CD14-positive monocyte (primary cell): ENCODE measurements around the gene ADCY2. TPM values are rescaled to one million over a fixed set of nuclear protein-coding genes. Genes with fewer than 3 reads are reported as not detected.

ENCODE experiments used
- DNase-seq, 3 donors: peaks; one replicate each; pipeline ENCODE4 v3.0.0-alpha.2; 2011 to 2022
- H2AFZ ChIP-seq: 2 replicates; pipeline ENCODE4 v1.6.0; 2012; ENCODE audit warnings: mild to moderate bottlenecking, low read depth, low read length, inconsistent platforms; ENCODE audit not compliant: insufficient read depth, poor library complexity, severe bottlenecking
- H3K27ac ChIP-seq, 2 donors: 1 replicate in 1 of 2; 2 replicates in 1 of 2; pipeline ENCODE4 v1.5.1; 2012 to 2013; ENCODE audit warnings: low read length in 2 of 2, control low read depth in 1 of 2, inconsistent platforms in 1 of 2, low read depth in 1 of 2, mild to moderate bottlenecking in 1 of 2
- H3K27me3 ChIP-seq, 2 donors: one replicate each; pipeline versions ENCODE4 v1.6.0 to v1.6.1; 2011 to 2013; ENCODE audit warnings: low read length in 2 of 2; ENCODE audit not compliant: control insufficient read depth in 2 of 2, insufficient read depth in 2 of 2
- H3K36me3 ChIP-seq, 2 donors: replicated peaks in 1 of 2; 1 replicate in 1 of 2; 2 replicates in 1 of 2; pipeline versions ENCODE4 v1.5.1 to v1.6.1; 2012 to 2013; ENCODE audit warnings: low read length in 2 of 2, control low read depth in 1 of 2, inconsistent platforms in 1 of 2, mild to moderate bottlenecking in 1 of 2; ENCODE audit not compliant: insufficient read depth in 2 of 2, control insufficient read depth in 1 of 2
- H3K4me1 ChIP-seq, 2 donors: 1 replicate in 1 of 2; 2 replicates in 1 of 2; pipeline versions ENCODE4 v1.5.1 to v1.6.1; 2012 to 2013; ENCODE audit warnings: low read length in 2 of 2, control low read depth in 1 of 2, inconsistent platforms in 1 of 2, mild to moderate bottlenecking in 1 of 2, moderate library complexity in 1 of 2; ENCODE audit not compliant: insufficient read depth in 2 of 2, control insufficient read depth in 1 of 2
- H3K4me2 ChIP-seq: replicated peaks from 2 replicates; pipeline ENCODE3; 2012; ENCODE audit warnings: low read length, moderate library complexity, mild to moderate bottlenecking; ENCODE audit not compliant: poor library complexity, severe bottlenecking; ENCODE audit errors: extremely low read depth
- H3K4me3 ChIP-seq, 3 experiments: fragments of 200-600 bp in 1 of 3; sonication (generic) in 1 of 3; replicated peaks in 1 of 3; 1 replicate in 2 of 3; 2 replicates in 1 of 3; pipeline ENCODE4 v1.5.1; 2011 to 2013; ENCODE audit warnings: low read length in 3 of 3, mild to moderate bottlenecking in 3 of 3, control low read depth in 2 of 3, low read depth in 2 of 3, inconsistent platforms in 1 of 3, moderate library complexity in 1 of 3
- H3K79me2 ChIP-seq: 2 replicates; pipeline ENCODE4 v1.6.0; 2012; ENCODE audit warnings: mild to moderate bottlenecking, control low read depth, inconsistent platforms, low read length, moderate library complexity; ENCODE audit not compliant: insufficient read depth
- H3K9ac ChIP-seq: 2 replicates; pipeline ENCODE4 v1.6.0; 2017; ENCODE audit warnings: low read length, mild to moderate bottlenecking; ENCODE audit not compliant: insufficient read depth, poor library complexity, severe bottlenecking
- H3K9me3 ChIP-seq, 2 donors: replicated peaks in 1 of 2; 1 replicate in 1 of 2; 2 replicates in 1 of 2; pipeline versions ENCODE4 v1.5.1 to v1.6.1; 2012 to 2013; ENCODE audit warnings: low read length in 2 of 2, control low read depth in 1 of 2; ENCODE audit not compliant: control insufficient read depth in 1 of 2, insufficient read depth in 1 of 2
- H4K20me1 ChIP-seq: 2 replicates; pipeline ENCODE4 v1.6.0; 2012; ENCODE audit warnings: mild to moderate bottlenecking, low read length, control low read depth, moderate library complexity; ENCODE audit not compliant: insufficient read depth
- H3K27ac Mint-ChIP-seq, 7 donors: one replicate each; pipeline ENCODE4 v1.8.0; 2020; ENCODE audit warnings: mild to moderate bottlenecking in 7 of 7, mixed read lengths in 7 of 7, moderate library complexity in 6 of 7, inconsistent platforms in 2 of 7
- H3K27me3 Mint-ChIP-seq, 3 donors: one replicate each; pipeline ENCODE4 v1.8.0; 2021 to 2022; ENCODE audit warnings: low read depth in 3 of 3, mild to moderate bottlenecking in 3 of 3, mixed read lengths in 3 of 3, moderate library complexity in 3 of 3, inconsistent platforms in 1 of 3
- H3K36me3 Mint-ChIP-seq, 2 donors: one replicate each; pipeline ENCODE4 v1.8.0; 2020; ENCODE audit warnings: mixed read lengths in 2 of 2, inconsistent platforms in 1 of 2, mild to moderate bottlenecking in 1 of 2
- H3K4me1 Mint-ChIP-seq: one replicate; pipeline ENCODE4 v1.8.0; 2020; ENCODE audit warnings: mild to moderate bottlenecking, mixed read lengths
- H3K4me3 Mint-ChIP-seq, 2 donors: one replicate each; pipeline ENCODE4 v1.8.0; 2020; ENCODE audit warnings: mild to moderate bottlenecking in 2 of 2, mixed read lengths in 2 of 2, moderate library complexity in 1 of 2
- H3K9me3 Mint-ChIP-seq, 7 donors: one replicate each; pipeline ENCODE4 v1.8.0; 2020 to 2022; ENCODE audit warnings: mixed read lengths in 7 of 7, mild to moderate bottlenecking in 6 of 7, moderate library complexity in 6 of 7, inconsistent platforms in 2 of 7
- WGBS: methylation state at CpG from one replicate; pipeline ENCODE4 v1.1.5; 2013; ENCODE audit warnings: missing lambda C conversion rate; ENCODE audit not compliant: insufficient coverage; 5-methylcytosine and 5-hydroxymethylcytosine counted together
- intact Hi-C, 2 donors: fragments of 100-400 bp; cut with micrococcal nuclease; formaldehyde crosslinking; loops; one replicate each; pipeline versions ENCODE4 v1.15.0 to v1.15.1; 2023
- polyA plus RNA-seq, 3 donors: library from polyadenylated mRNA; depleted of rRNA in 1 of 3; unstranded in 2 of 3; stranded (reverse) in 1 of 3; fragments of 300-500 nt in 2 of 3; fragments of >200 nt in 1 of 3; fragmentation: Illumina TruSeq in 2 of 3; gene quantifications; 1 replicate in 2 of 3; 2 replicates in 1 of 3; pipeline ENCODE4 v1.2.3, GENCODE V29; 2012 to 2021
- TF ChIP-seq, protein P1 (sequence below): fragments of 200-600 bp; IDR thresholded peaks from one replicate; pipeline ENCODE4 v1.8.0; 2022; ENCODE audit warnings: antibody characterized with exemption, mild to moderate bottlenecking

Gene ADCY2
- polyA plus RNA-seq, 3 donors: not detected

DNA sequence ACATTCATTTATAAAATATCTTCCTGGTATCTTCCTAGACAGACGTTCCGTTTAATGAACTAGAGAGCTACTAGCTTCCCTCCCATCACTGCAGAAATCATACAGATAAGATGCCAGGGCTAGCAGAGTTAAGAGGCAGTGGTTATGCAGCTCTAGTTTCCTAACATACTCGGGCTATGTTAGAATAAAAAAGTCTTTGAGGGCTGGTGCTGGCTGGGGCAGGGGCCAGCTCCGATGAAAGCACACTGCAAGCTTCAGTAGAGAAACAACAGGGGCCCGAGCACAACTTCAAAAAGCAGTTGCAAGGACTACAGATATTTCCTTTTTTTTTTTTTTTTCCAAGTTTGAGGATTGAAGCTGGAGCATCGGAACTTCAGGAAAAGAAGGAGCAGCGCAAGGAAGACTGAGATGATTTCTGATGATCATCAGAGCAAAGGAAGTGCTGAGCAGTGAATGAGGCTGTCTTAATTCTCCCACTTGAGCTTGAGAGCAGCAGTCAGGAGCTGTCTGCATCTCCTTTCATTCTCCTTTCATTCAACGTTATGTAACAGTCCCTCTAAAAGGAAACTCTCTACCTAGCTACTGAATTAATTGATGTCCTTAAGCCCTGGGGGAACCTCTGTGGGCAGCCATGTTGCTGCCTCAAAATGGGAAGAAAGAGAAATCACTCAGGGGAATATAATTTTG is 47.6 kb upstream of the ADCY2 start:
- H3K27ac Mint-ChIP-seq: no peak overlapping the region
- TF ChIP-seq, protein P1, sequence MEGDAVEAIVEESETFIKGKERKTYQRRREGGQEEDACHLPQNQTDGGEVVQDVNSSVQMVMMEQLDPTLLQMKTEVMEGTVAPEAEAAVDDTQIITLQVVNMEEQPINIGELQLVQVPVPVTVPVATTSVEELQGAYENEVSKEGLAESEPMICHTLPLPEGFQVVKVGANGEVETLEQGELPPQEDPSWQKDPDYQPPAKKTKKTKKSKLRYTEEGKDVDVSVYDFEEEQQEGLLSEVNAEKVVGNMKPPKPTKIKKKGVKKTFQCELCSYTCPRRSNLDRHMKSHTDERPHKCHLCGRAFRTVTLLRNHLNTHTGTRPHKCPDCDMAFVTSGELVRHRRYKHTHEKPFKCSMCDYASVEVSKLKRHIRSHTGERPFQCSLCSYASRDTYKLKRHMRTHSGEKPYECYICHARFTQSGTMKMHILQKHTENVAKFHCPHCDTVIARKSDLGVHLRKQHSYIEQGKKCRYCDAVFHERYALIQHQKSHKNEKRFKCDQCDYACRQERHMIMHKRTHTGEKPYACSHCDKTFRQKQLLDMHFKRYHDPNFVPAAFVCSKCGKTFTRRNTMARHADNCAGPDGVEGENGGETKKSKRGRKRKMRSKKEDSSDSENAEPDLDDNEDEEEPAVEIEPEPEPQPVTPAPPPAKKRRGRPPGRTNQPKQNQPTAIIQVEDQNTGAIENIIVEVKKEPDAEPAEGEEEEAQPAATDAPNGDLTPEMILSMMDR: no peak

DNA sequence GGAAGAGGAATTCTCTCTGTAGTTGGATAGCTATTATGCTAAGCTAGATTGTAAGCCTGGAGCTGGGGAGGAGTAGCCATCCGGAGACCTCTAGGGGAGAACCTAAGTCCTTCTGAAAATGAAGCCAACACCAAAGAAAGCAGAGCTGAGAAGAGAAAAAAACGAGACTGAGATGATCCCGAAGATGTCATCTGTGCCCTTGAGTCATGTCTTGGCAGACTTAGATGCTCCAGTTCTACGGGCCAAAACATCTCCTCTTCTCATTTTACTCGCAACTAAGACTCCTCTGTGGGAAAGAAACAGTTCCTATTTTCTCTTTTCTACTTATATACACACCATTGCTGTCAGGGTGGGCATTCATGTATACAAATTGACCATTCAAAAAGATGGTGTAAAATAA is 34.3 kb upstream of the ADCY2 start:
- DNase-seq: no peak
- H3K9me3 ChIP-seq: no peaks in the 10 kb centered on the region
- WGBS: 83% methylated on average over 2 of the region's 5 CpGs

More for the DNA sequence above, 47.6 kb upstream of the ADCY2 start:
- H3K9me3 Mint-ChIP-seq: peaks cover 2 to 15% (median 9%) of the 10 kb centered on the region in 7 donors
- Histone ChIP-seq H3K4me1 (no peaks in the 10 kb centered on the region), H3K27me3 (no peaks in the 10 kb centered on the region), H3K79me2 (no peaks in the 10 kb centered on the region), H4K20me1 (no peaks in the 10 kb centered on the region), H3K27ac (no peak overlapping the region), H2AFZ (no peak overlapping the region), H3K36me3 (no peaks in the 10 kb centered on the region), H3K4me2 (no peak overlapping the region), H3K9me3 (peaks cover 4 to 10% of the 10 kb centered on the region in 2 donors), H3K9ac (no peak overlapping the region), H3K4me3 (no peak overlapping the region)
- H3K4me1 Mint-ChIP-seq: no peaks in the 10 kb centered on the region
- 60% methylated on average over 4 of the region's 8 CpGs for WGBS
- H3K36me3 Mint-ChIP-seq: no peaks in the 10 kb centered on the region
- H3K27me3 Mint-ChIP-seq: peaks cover 0 to 2% (median 2%) of the 10 kb centered on the region in 3 donors
- intact Hi-C loops: no loop called here
- DNase-seq: no peak
- H3K4me3 Mint-ChIP-seq: no peak overlapping the region

More for the DNA sequence above, 34.3 kb upstream of the ADCY2 start:
- H3K9me3 Mint-ChIP-seq: peaks cover 0 to 6% (median 0%) of the 10 kb centered on the region in 7 donors
- TF ChIP-seq, protein P1: no peak
- no peaks in the 10 kb centered on the region for H3K4me1 Mint-ChIP-seq
- no peaks in the 10 kb centered on the region for H3K27me3 ChIP-seq
- H3K4me1 ChIP-seq: no peaks in the 10 kb centered on the region
- no peak overlapping the region for H3K27ac Mint-ChIP-seq
- no peak overlapping the region for H3K9ac ChIP-seq
- no peaks in the 10 kb centered on the region for H4K20me1 ChIP-seq
- no peak overlapping the region for H2AFZ ChIP-seq
- no peak overlapping the region for H3K4me2 ChIP-seq
- H3K36me3 ChIP-seq: no peaks in the 10 kb centered on the region
- no peaks in the 10 kb centered on the region for H3K79me2 ChIP-seq
- no peaks in the 10 kb centered on the region for H3K36me3 Mint-ChIP-seq
- H3K4me3 Mint-ChIP-seq: no peak overlapping the region
- intact Hi-C loops: no loop called here
- H3K27ac ChIP-seq: no peak overlapping the region
- no peak overlapping the region for H3K4me3 ChIP-seq
- H3K27me3 Mint-ChIP-seq: peaks cover 2 to 3% (median 2%) of the 10 kb centered on the region in 3 donors
